ENCODE results near the gene LRP2BP. TPM values are rescaled to one million over a fixed set of nuclear protein-coding genes. Genes with fewer than 3 reads are reported as not detected.

LRP2BP gene
- total and polyA plus RNA-seq, 4 donors: 0.48 to 4.6 (median 1.8) TPM

GRCh38 chr4:185425647-185426352 is 30.1 kb upstream of the LRP2BP start, which contains the start of gene UFSP2:
Gene UFSP2, minus strand, starts transcription at chr4:185425964. Its CDS starts 96 bp downstream, at chr4:185425868.
- WGBS, 2 donors: 0% methylated on average over 66 of the region's 66 CpGs
- Histone ChIP-seq H3K27ac (ENCODE audit: low read depth in 1 of 2, low read length in 1 of 2) (peak within 1 kb of the TSS; percentile 79 to 97), H3K9ac (ENCODE audit: insufficient read depth in 1 of 2, low read length in 2 of 2) (peak within 1 kb of the TSS; percentile 100), H3K36me3 (ENCODE audit: control insufficient read depth in 4 of 4, insufficient read depth in 4 of 4, low read length in 4 of 4) (peaks cover 0 to 4% (median 1%) of the 10 kb centered on the region in 4 donors), H3K4me3 (peak within 1 kb of the TSS; percentile 79), H3K4me1 (ENCODE audit: control insufficient read depth in 5 of 5, insufficient read depth in 5 of 5, low read length in 5 of 5) (peaks cover 0 to 33% (median 9%) of the 10 kb centered on the region in 5 donors), H3K27me3 (ENCODE audit: control insufficient read depth in 3 of 3, insufficient read depth in 3 of 3, low read length in 2 of 3) (no peaks in the 10 kb centered on the region), H3K9me3 (ENCODE audit: control insufficient read depth in 4 of 4, insufficient read depth in 3 of 4, low read length in 3 of 4) (no peaks in the 10 kb centered on the region)
- no peak for TF ChIP-seq CTCF (IDR thresholded peaks at IDR 0.05; ENCODE audit: control extremely low read depth, extremely low read depth)
- DNase-seq: peak; percentile 95 to 97 (median 97)
- peak; percentile 95 for ATAC-seq (ENCODE audit: insufficient read depth, low FRiP score)

GRCh38 chr4:185424905-185425646 is 29.4 kb upstream of the LRP2BP start:
- no peak for TF ChIP-seq CTCF (IDR thresholded peaks at IDR 0.05; ENCODE audit: control extremely low read depth, extremely low read depth)
- Histone ChIP-seq H3K9me3 (ENCODE audit: control insufficient read depth in 4 of 4, insufficient read depth in 3 of 4, low read length in 3 of 4) (no peaks in the 10 kb centered on the region), H3K4me1 (ENCODE audit: control insufficient read depth in 5 of 5, insufficient read depth in 5 of 5, low read length in 5 of 5) (peaks cover 0 to 33% (median 9%) of the 10 kb centered on the region in 5 donors), H3K9ac (ENCODE audit: insufficient read depth in 1 of 2, low read length in 2 of 2) (peak overlapping the region; percentile 100), H3K27ac (ENCODE audit: low read depth in 1 of 2, low read length in 1 of 2) (peak overlapping the region; percentile 79 to 97), H3K4me3 (peak overlapping the region; percentile 79), H3K27me3 (ENCODE audit: control insufficient read depth in 3 of 3, insufficient read depth in 3 of 3, low read length in 2 of 3) (no peaks in the 10 kb centered on the region), H3K36me3 (ENCODE audit: control insufficient read depth in 4 of 4, insufficient read depth in 4 of 4, low read length in 4 of 4) (peaks cover 0 to 4% (median 1%) of the 10 kb centered on the region in 4 donors)
- DNase-seq (peak in 1 of 3 donors; percentile 65), ATAC-seq (ENCODE audit: insufficient read depth, low FRiP score) (peak; percentile 37)
- 17% methylated on average over 13 of the region's 13 CpGs for WGBS, 2 donors

- no peaks in the 10 kb centered on the region for H3K27me3 ChIP-seq (ENCODE audit: control insufficient read depth in 3 of 3, insufficient read depth in 3 of 3, low read length in 2 of 3)
- peaks cover 0 to 33% (median 12%) of the 10 kb centered on the region in 5 donors for H3K4me1 ChIP-seq (ENCODE audit: control insufficient read depth in 5 of 5, insufficient read depth in 5 of 5, low read length in 5 of 5)
- ATAC-seq (ENCODE audit: insufficient read depth, low FRiP score): no peak
- 72 to 87% methylated on average over 2 of the region's 2 CpGs for WGBS, 2 donors
- H3K9ac ChIP-seq (ENCODE audit: insufficient read depth in 1 of 2, low read length in 2 of 2): peak overlapping the region in 1 of 2 donors; percentile 26
- H3K9me3 ChIP-seq (ENCODE audit: control insufficient read depth in 4 of 4, insufficient read depth in 3 of 4, low read length in 3 of 4): no peaks in the 10 kb centered on the region
- no peak overlapping the region for H3K4me3 ChIP-seq
- no peak overlapping the region for H3K27ac ChIP-seq (ENCODE audit: low read depth in 1 of 2, low read length in 1 of 2)
- no peak for TF ChIP-seq CTCF (IDR thresholded peaks at IDR 0.05; ENCODE audit: control extremely low read depth, extremely low read depth)
- peaks cover 2 to 15% (median 12%) of the 10 kb centered on the region in 4 donors for H3K36me3 ChIP-seq (ENCODE audit: control insufficient read depth in 4 of 4, insufficient read depth in 4 of 4, low read length in 4 of 4)
- peak; percentile 51 to 90 (median 86) for DNase-seq
These were observed 25.8 kb upstream of the LRP2BP start for GRCh38 chr4:185421366-185422124.

All from lung (tissue), 12 donors.